NCI-H187 (cell line): Measurements from ENCODE around the gene C17orf78.
"Not testable (repeated sequence)": the region's sequence is repeated elsewhere in the genome, so short reads cannot be mapped to it uniquely, and the experiment has no call there.

Source experiments
- DNase-seq, 2 experiments: peaks; one replicate each; lab custom pipeline; 2025; lab: John Stamatoyannopoulos, UW

C17orf78 gene

DNA sequence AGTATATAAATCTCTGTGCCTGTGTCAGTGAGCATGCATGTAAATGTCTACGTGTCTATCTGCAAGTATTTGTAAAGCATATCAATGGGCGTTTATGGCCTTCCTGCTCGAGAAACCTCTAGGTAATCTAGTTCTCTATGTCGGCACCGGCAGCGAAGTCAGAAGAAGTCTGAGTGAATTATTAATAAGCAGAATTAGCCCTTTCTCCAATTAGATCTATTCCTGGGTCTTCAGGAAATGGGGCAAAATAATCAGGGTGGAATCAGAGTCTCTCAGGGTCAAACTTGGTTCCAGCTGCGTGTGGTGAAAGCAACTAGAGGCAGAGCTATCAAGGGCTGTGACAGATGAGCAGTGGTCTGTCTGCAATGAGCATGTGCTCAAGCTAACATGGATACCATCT lies at the start of gene C17orf78:
Gene C17orf78, plus strand, starts transcription at position 280 of the 400 bp plus-strand sequence. Its CDS starts 108 bp downstream, at position 388.
- no peak for DNase-seq

DNA sequence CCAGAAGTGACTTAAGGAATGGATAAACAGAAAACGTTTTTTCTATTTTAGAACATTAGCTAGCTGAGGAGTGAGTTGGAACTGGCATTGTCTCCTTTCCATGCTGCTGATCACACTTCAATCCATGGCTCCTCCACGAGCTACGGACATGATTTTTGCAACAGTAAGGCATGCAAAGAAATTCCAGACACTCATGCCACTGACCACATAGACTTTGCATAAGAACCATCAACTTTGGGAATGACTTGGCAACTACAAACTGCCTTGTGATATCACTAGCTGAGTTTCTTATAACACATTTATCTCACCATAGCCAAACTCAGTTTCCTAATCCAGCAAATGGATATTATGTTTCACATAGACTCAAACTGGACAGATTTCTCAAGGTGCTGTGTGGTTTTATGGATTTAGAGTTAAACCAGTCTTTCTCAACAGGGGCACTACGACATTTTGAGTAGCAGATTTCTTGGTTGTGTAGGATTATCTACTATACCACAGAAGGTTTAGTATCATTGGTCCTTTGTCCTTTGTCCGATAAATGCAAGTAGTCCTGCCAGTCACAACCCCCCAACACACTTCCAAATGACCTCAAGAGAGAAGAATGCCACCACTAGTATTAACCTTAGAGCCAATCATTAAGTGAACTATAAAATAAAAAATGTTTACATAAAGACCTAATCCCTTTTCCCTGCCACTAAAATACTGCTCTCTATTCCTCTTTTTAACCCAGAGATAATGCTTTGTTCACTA lies 48.3 kb upstream of the C17orf78 start:
- no peak for DNase-seq

- no peak for DNase-seq
These were observed 36.9 kb upstream of the C17orf78 start for GRCh38 chr17:37338847-37339246.

DNA sequence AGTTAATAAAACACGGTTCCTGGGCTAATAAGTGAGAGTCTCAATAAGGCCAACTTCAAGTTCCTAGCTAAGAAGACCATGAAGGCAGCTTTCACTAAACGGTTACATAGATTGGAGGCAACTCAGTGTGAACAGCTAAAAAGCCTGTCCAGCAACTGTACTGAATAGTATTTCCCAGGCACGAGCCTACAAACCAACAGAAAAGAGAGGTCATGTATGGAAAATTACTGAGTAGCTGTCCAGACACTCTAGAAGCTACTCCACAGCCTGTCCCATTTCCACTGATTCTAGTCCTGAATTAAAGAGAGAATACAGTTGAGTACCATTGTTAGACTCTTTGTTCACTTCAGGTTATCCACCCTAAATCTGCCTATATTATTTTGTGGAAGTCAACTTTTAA lies 36.5 kb upstream of the C17orf78 start:
- DNase-seq: no peak

DNA sequence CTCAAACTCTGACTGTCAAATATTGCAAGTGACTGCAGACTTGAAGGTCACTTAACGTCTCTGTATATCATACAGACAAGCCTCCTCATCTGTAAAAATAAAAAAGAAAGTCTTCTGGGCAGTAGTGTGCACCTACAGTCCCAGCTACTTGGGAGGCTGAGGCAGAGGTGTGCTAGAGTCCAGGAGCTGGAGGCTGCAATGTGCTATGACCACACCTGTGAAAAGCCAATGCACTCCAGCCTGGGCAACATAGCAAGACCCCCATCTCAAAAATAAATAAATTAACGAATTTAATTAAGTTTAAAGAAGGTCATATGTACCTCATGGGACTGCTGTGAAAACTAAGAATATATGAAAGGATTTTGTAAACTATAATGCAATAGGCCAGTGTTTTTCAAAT lies 35.0 kb upstream of the C17orf78 start:
- DNase-seq: no peak

DNA sequence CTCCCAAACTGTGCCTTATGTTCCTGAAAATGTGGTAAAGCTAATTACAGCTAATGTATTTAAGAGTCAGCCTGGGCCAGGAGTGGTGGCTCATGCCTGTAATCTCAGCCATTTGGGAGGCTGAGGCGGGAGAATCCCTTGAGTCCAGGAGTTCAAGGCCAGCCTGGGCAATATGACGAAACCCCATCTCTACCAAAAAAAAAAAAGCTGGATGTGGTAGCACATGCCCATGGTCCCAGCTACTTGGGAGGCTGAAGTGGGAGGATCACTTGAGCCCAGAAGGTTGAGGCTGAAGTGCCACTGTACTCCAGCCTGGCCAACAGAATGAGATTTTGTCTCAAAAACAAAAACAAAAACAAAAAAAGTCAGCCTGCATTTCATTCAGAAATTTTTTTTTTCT lies 33.2 kb upstream of the C17orf78 start:
- no peak for DNase-seq

- DNase-seq: no peak
These were observed 31.3 kb upstream of the C17orf78 start for GRCh38 chr17:37344519-37344918.

- DNase-seq: not testable (repeated sequence)
These were observed 28.9 kb upstream of the C17orf78 start for GRCh38 chr17:37346863-37347402.

GRCh38 chr17:37356796-37357569 lies 18.8 kb upstream of the C17orf78 start:
- DNase-seq: not testable (repeated sequence)

GRCh38 chr17:37358098-37358829 lies 17.5 kb upstream of the C17orf78 start:
- DNase-seq: peak; percentile 6 to 29

- peak; percentile 24 to 67 for DNase-seq
These were observed 16.7 kb upstream of the C17orf78 start for GRCh38 chr17:37358830-37359681.

DNA sequence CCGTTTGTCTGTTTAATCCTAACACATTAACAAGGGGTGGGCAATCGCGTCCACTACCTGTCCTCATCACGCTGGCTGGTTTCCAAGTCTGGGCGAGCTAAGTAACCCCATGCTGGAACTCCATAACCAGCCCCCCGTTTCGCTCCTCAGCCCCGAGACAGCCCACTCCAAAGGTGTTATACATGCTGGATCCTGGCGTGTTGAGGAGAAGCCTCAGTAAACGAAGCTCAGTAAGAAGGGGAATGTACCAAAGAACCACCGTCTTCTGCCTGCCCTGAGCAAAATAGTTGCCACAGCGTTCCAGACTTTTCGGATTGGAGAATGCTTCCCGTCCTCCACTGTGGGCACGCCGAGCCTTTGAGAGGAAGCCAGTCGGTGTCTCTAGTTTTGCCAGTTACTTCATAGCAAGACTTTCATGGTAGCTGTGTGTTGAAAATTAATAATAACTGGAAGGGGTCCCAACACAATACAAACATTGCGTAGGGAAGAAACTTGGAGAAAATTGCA lies 16.1 kb upstream of the C17orf78 start:
- no peak for DNase-seq

GRCh38 chr17:37360632-37361031 lies 15.2 kb upstream of the C17orf78 start:
- DNase-seq: no peak

GRCh38 chr17:37361543-37361942 lies 14.2 kb upstream of the C17orf78 start:
- DNase-seq: no peak

DNA sequence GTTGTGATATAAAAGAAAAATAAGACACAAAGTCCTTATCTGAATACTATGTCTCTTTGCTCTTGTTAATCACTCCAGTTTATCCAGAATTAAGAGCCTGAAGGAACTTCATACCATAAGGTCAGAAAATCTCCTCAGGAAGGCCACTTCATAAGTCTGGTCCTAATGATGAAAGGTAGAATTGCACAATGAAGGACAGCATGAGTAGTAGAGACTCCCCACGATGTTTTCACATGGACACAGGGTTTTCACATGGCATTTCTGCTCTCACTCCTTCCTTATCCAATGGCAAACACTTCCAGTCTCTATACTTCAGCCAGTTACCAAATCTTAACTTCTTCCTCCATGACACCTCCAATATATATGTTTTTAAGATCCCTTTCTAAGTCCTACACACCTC lies 10.2 kb upstream of the C17orf78 start:
- DNase-seq: no peak

DNA sequence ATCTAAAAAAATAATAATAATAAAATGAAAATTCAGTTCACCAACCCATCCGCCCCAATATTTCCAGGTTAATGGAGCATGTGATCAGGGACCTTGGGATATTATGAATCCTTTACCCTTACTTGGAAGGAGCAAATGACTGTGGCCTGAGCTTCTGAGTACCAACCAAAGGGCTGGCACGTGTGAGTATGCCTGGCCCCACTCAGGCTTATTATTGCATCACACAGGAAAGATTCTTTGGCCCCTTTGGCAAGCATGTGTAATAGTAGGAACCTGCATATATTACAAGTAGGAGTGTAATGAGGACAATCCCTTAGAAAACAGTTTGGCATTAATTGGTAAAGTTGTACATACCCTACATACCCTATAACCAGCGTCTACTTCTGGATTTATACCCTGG lies 7.2 kb upstream of the C17orf78 start:
- no peak for DNase-seq

GRCh38 chr17:37373530-37374159 lies 2.1 kb upstream of the C17orf78 start:
- DNase-seq: peak; percentile 9 to 34

GRCh38 chr17:37382056-37382455 lies 6.3 kb downstream of the C17orf78 start:
- DNase-seq: no peak

- DNase-seq: no peak
These were observed 8.9 kb downstream of the C17orf78 start for GRCh38 chr17:37384560-37385149.

- no peak for DNase-seq
These were observed 9.7 kb downstream of the C17orf78 start for GRCh38 chr17:37385474-37385990.
